ENCODE results near the gene INAFM2.

The INAFM2 gene

GRCh38 chr15:40345225-40345866, 21.9 kb downstream of the INAFM2 start:
- DNase-seq, result no peak

GRCh38 chr15:40345867-40346578, 22.5 kb downstream of the INAFM2 start:
- no peak for DNase-seq

GRCh38 chr15:40346579-40347558, 23.4 kb downstream of the INAFM2 start:
- DNase-seq, result no peak

GRCh38 chr15:40347559-40348473, 24.3 kb downstream of the INAFM2 start:
- no peak for DNase-seq

- no peak for DNase-seq
These were observed 25.0 kb downstream of the INAFM2 start for GRCh38 chr15:40348474-40348870.

GRCh38 chr15:40349163-40349562, 25.7 kb downstream of the INAFM2 start:
- no peak for DNase-seq

- DNase-seq, result no peak
These were observed 28.9 kb downstream of the INAFM2 start for GRCh38 chr15:40352281-40352901.

GRCh38 chr15:40353697-40354096, 30.2 kb downstream of the INAFM2 start:
- no peak for DNase-seq

GRCh38 chr15:40354408-40355171, 31.1 kb downstream of the INAFM2 start:
- no peak for DNase-seq

GRCh38 chr15:40355976-40356585, 32.6 kb downstream of the INAFM2 start:
- no peak for DNase-seq

GRCh38 chr15:40357246-40357645, 33.8 kb downstream of the INAFM2 start:
- no peak for DNase-seq

- peak; percentile 84 for DNase-seq
These were observed 34.4 kb downstream of the INAFM2 start, which contains the start of gene DISP2 for GRCh38 chr15:40357723-40358470. DISP2 (plus strand) TSS chr15:40358219; CDS start chr15:40358322, 103 bp downstream.

- peak; percentile 40 for DNase-seq
These were observed 35.2 kb downstream of the INAFM2 start for GRCh38 chr15:40358471-40359353.

- no peak for DNase-seq
These were observed 36.5 kb downstream of the INAFM2 start for GRCh38 chr15:40360015-40360414.

GRCh38 chr15:40361640-40362039, 38.1 kb downstream of the INAFM2 start:
- no peak for DNase-seq

- no peak for DNase-seq
These were observed 40.1 kb downstream of the INAFM2 start for GRCh38 chr15:40363611-40364010.

- DNase-seq, result no peak
These were observed 40.8 kb downstream of the INAFM2 start for GRCh38 chr15:40364251-40364650.

- no peak for DNase-seq
These were observed 41.5 kb downstream of the INAFM2 start for GRCh38 chr15:40365016-40365415.

Data from activated gamma-delta T cell treated with Interleukin-2 at 50 U/mL for 16 hours (primary cell).